ENCODE results near the gene INPP4B. TPM values are rescaled to one million over a fixed set of nuclear protein-coding genes. Genes with fewer than 3 reads are reported as not detected.

Gene INPP4B
- total RNA-seq, 1 experiment from 2014 or later: 114 TPM

DNA sequence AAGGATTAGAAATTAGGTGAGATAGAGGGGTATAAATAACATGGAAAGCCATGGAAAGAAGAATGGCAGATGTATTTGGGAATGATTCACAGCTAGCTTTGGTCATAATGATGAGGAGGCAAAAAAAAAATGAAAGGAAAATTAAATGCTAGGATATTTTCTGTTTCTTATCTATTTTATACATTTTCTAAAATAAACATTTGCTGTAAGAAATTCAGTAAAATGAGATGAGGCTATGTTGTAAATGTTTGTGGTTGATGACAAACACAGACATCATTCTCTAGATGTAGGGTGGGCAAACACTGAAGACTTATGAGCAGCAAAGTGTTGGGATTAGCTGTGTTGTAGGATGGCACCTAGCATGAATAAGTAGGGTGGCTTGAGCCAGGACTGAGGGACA is 802.6 kb downstream of the INPP4B start:
- Mint-ChIP-seq H3K27me3 (ENCODE audit: unreplicated experiment) (no peaks in the 10 kb centered on the region), H3K36me3 (ENCODE audit: insufficient read depth, unreplicated experiment) (peaks cover 6% of the 10 kb centered on the region), H3K4me1 (ENCODE audit: low read depth, unreplicated experiment) (peaks cover 13% of the 10 kb centered on the region), H3K9me3 (ENCODE audit: low read depth, unreplicated experiment) (no peaks in the 10 kb centered on the region), H3K4me3 (ENCODE audit: low read depth, unreplicated experiment) (no peak overlapping the region), H3K27ac (ENCODE audit: unreplicated experiment) (no peak overlapping the region)
- DNase-seq: no peak
- no TSS peak for BruUV-seq (replicated peaks)
- intact Hi-C loops (cut with micrococcal nuclease; ENCODE audit: unreplicated experiment): no loop called here
- TF ChIP-seq, protein P1, sequence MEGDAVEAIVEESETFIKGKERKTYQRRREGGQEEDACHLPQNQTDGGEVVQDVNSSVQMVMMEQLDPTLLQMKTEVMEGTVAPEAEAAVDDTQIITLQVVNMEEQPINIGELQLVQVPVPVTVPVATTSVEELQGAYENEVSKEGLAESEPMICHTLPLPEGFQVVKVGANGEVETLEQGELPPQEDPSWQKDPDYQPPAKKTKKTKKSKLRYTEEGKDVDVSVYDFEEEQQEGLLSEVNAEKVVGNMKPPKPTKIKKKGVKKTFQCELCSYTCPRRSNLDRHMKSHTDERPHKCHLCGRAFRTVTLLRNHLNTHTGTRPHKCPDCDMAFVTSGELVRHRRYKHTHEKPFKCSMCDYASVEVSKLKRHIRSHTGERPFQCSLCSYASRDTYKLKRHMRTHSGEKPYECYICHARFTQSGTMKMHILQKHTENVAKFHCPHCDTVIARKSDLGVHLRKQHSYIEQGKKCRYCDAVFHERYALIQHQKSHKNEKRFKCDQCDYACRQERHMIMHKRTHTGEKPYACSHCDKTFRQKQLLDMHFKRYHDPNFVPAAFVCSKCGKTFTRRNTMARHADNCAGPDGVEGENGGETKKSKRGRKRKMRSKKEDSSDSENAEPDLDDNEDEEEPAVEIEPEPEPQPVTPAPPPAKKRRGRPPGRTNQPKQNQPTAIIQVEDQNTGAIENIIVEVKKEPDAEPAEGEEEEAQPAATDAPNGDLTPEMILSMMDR (IDR thresholded peaks at IDR 0.05; ENCODE audit: unreplicated experiment): no peak
- CTCF ChIA-PET: no interaction called here

DNA sequence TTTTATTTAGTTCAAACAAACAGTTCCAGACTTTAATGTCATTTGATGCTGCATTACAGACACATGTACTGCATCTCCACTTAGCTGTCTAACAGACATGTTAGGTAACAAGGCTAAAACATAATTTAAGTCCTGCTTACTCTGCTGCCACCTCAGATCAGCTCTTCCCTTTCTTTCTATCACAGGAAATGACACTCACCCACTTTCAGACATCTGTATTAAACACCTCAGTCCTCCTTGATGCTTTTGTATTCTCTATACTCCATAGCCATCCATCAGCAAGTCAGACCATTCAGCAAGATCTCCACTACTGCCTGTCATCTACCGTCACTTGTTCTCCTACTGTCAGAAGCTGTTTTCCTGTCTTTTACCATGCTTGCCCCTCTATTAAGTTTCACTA is 804.3 kb downstream of the INPP4B start:
- TF ChIP-seq, protein P1 (IDR thresholded peaks at IDR 0.05; ENCODE audit: unreplicated experiment): no peak
- Mint-ChIP-seq H3K27me3 (ENCODE audit: unreplicated experiment) (no peaks in the 10 kb centered on the region), H3K27ac (ENCODE audit: unreplicated experiment) (no peak overlapping the region), H3K4me3 (ENCODE audit: low read depth, unreplicated experiment) (no peak overlapping the region), H3K36me3 (ENCODE audit: insufficient read depth, unreplicated experiment) (peaks cover 6% of the 10 kb centered on the region), H3K9me3 (ENCODE audit: low read depth, unreplicated experiment) (no peaks in the 10 kb centered on the region), H3K4me1 (ENCODE audit: low read depth, unreplicated experiment) (peaks cover 24% of the 10 kb centered on the region)
- CTCF ChIA-PET: no interaction called here
- intact Hi-C loops (cut with micrococcal nuclease; ENCODE audit: unreplicated experiment): no loop called here
- no peak for DNase-seq
- BruUV-seq (replicated peaks): no TSS peak

DNA sequence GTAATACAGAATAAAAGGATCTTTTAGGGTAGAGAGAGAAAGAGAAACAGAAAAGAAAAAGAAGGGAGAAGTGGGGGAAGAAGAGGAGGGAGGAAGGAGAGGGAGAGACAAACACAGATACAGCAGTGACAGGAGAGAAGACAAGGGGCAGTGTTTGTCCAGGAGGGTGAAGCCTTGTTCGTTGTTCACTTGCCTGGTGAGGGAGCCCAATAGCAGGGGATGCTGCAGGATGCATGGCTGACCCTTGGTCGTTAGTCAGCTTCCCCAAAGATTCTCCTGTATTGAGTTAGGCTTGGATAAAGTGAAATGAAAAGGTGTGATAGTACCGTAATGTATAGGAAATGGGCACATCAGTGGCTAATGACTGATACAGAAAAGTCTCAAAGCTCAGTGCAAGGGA is 806.1 kb downstream of the INPP4B start:
- no peaks in the 10 kb centered on the region for H3K27me3 Mint-ChIP-seq (ENCODE audit: unreplicated experiment)
- H3K27ac Mint-ChIP-seq (ENCODE audit: unreplicated experiment): no peak overlapping the region
- no TSS peak for BruUV-seq (replicated peaks)
- intact Hi-C loops (cut with micrococcal nuclease; ENCODE audit: unreplicated experiment): no loop called here
- TF ChIP-seq, protein P1 (IDR thresholded peaks at IDR 0.05; ENCODE audit: unreplicated experiment): no peak
- DNase-seq: no peak
- H3K36me3 Mint-ChIP-seq (ENCODE audit: insufficient read depth, unreplicated experiment): peaks cover 6% of the 10 kb centered on the region
- H3K9me3 Mint-ChIP-seq (ENCODE audit: low read depth, unreplicated experiment): no peaks in the 10 kb centered on the region
- H3K4me3 Mint-ChIP-seq (ENCODE audit: low read depth, unreplicated experiment): no peak overlapping the region
- peaks cover 15% of the 10 kb centered on the region for H3K4me1 Mint-ChIP-seq (ENCODE audit: low read depth, unreplicated experiment)
- CTCF ChIA-PET: interaction anchor here (0.7 kb wide), 1 partner anchor 48 kb away, joined by 7 read pairs; no protein-coding TSS in a partner anchor

DNA sequence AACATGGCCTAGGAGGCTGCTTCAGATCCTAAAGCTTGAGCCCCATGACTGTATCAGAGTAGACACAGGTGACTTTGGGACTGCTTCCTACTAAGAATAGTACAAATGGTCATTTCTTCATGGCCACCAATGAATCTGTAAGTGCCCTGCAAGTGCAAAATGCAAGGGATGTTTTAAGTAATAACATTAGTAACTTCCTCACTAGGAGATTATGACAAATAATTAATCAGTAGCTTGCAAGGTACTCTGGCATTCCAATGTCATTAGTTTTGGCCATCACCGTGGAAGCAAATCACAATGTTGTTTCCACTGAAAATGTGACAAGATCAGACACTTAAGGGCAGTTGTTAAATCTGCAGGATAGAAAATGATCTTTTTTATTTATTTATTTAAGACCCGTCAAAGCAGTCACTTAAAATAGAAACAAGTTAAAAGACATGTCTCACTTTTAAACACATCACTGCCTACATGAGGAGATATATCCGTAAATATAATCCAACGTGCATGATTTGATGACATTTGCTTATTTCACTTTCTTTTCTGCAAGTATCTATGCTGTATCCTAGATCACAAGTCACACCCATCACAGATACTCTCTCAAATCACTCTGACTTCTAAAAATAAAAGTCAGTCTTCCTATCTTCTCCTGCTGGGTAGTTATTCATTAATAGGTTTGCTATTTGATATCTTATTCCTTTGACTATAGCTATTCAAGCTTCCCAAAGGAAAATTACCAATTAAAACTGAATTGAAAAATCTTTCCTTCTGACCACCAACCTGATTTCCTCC is 809.1 kb downstream of the INPP4B start:
- Mint-ChIP-seq H3K27me3 (ENCODE audit: unreplicated experiment) (no peaks in the 10 kb centered on the region), H3K4me3 (ENCODE audit: low read depth, unreplicated experiment) (peak overlapping the region; percentile 44), H3K27ac (ENCODE audit: unreplicated experiment) (peak overlapping the region; percentile 70), H3K4me1 (ENCODE audit: low read depth, unreplicated experiment) (peaks cover 25% of the 10 kb centered on the region), H3K9me3 (ENCODE audit: low read depth, unreplicated experiment) (no peaks in the 10 kb centered on the region), H3K36me3 (ENCODE audit: insufficient read depth, unreplicated experiment) (no peaks in the 10 kb centered on the region)
- TF ChIP-seq, protein P1 (IDR thresholded peaks at IDR 0.05; ENCODE audit: unreplicated experiment): no peak
- no TSS peak for BruUV-seq (replicated peaks)
- intact Hi-C loops (cut with micrococcal nuclease; ENCODE audit: unreplicated experiment): no loop called here
- DNase-seq: no peak
- CTCF ChIA-PET: no interaction called here
